ENCODE measurements around the gene PNMA8C.

DNA sequence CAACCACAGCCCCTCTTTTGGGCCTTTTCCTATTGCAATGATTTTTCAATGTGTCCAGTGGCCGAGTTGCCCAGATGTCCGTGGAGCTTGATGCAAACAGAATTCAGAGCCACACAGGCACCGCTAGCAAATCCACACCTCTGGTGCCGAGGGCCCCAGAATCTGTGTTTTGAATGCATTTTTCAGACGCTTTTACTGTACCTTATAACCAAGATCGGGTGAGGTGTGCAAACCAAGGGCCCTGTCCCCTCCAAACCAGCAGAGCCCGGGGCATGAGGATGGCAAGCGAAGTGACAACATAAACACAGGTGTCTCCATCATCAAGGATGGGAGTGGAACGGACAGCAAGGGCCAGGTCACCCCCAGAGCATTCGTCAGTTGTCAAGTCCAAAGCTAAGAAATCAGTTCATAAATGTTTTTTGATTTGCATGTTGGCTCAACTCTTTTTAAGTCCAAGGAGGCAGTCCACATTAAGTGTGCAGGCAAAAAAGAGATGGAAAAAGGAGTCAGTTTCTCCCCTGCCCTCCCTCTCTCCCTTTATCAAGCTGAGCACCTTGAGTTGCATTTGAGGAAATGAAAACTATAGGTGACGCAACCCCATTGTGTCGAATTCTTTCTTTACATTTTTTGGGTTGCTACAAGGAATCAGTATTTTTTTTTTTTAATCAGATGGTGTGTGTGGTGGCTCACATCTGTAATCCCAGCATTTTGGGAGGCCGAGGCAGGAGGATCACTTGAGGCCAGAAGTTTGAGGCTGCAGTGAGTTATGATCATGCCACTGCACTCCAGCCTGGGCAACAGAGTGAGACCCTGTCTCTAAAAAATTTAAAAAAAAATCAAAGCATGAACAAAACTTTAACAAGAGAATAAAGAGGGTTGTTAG is 18.3 kb downstream of the PNMA8C start:
- TF ChIP-seq POLR2A (IDR thresholded peaks at IDR 0.05; ENCODE audit: low read length) (no peak), GATA1 (IDR thresholded peaks at IDR 0.05; ENCODE audit: low read depth, low read length) (no peak)
